ENCODE data around the gene NPTX1.

The NPTX1 gene

GRCh38 chr17:80503031-80503430 is 26.6 kb upstream of the NPTX1 start:
- DNase-seq (ENCODE audit: low spot score) = no peak

GRCh38 chr17:80502578-80502877 is 26.1 kb upstream of the NPTX1 start:
- DNase-seq (ENCODE audit: low spot score) = no peak

GRCh38 chr17:80501741-80502577 is 25.6 kb upstream of the NPTX1 start:
- no peak for DNase-seq (ENCODE audit: low spot score)

GRCh38 chr17:80499961-80500665 is 23.7 kb upstream of the NPTX1 start:
- no peak for DNase-seq (ENCODE audit: low spot score)

GRCh38 chr17:80499560-80499959 is 23.2 kb upstream of the NPTX1 start:
- DNase-seq (ENCODE audit: low spot score) = no peak

GRCh38 chr17:80498920-80499410 is 22.6 kb upstream of the NPTX1 start:
- DNase-seq (ENCODE audit: low spot score) = no peak

GRCh38 chr17:80498242-80498919 is 22.0 kb upstream of the NPTX1 start:
- peak; percentile 72 for DNase-seq (ENCODE audit: low spot score)

- no peak for DNase-seq (ENCODE audit: low spot score)
Observed at GRCh38 chr17:80497726-80498241, 21.4 kb upstream of the NPTX1 start.

- DNase-seq (ENCODE audit: low spot score) = no peak
Observed at GRCh38 chr17:80494547-80494946, 18.1 kb upstream of the NPTX1 start.

GRCh38 chr17:80492343-80493136 is 16.1 kb upstream of the NPTX1 start:
- DNase-seq (ENCODE audit: low spot score) = no peak

- DNase-seq (ENCODE audit: low spot score) = no peak
Observed at GRCh38 chr17:80491478-80492342, 15.3 kb upstream of the NPTX1 start.

GRCh38 chr17:80487511-80487910 is 11.1 kb upstream of the NPTX1 start:
- DNase-seq (ENCODE audit: low spot score) = no peak

GRCh38 chr17:80486692-80487091 is 10.3 kb upstream of the NPTX1 start:
- no peak for DNase-seq (ENCODE audit: low spot score)

- DNase-seq (ENCODE audit: low spot score) = no peak
Observed at GRCh38 chr17:80485846-80486245, 9.4 kb upstream of the NPTX1 start.

- DNase-seq (ENCODE audit: low spot score) = no peak
Observed at GRCh38 chr17:80482555-80483308, 6.3 kb upstream of the NPTX1 start.

- DNase-seq (ENCODE audit: low spot score) = no peak
Observed at GRCh38 chr17:80482058-80482318, 5.6 kb upstream of the NPTX1 start.

GRCh38 chr17:80481284-80482057 is 5.1 kb upstream of the NPTX1 start:
- no peak for DNase-seq (ENCODE audit: low spot score)

GRCh38 chr17:80480248-80480647 is 3.8 kb upstream of the NPTX1 start:
- DNase-seq (ENCODE audit: low spot score) = no peak

- DNase-seq (ENCODE audit: low spot score) = no peak
Observed at GRCh38 chr17:80479246-80479566, 2.8 kb upstream of the NPTX1 start.
